ENCODE data around the gene NFIA.

The NFIA gene

DNA sequence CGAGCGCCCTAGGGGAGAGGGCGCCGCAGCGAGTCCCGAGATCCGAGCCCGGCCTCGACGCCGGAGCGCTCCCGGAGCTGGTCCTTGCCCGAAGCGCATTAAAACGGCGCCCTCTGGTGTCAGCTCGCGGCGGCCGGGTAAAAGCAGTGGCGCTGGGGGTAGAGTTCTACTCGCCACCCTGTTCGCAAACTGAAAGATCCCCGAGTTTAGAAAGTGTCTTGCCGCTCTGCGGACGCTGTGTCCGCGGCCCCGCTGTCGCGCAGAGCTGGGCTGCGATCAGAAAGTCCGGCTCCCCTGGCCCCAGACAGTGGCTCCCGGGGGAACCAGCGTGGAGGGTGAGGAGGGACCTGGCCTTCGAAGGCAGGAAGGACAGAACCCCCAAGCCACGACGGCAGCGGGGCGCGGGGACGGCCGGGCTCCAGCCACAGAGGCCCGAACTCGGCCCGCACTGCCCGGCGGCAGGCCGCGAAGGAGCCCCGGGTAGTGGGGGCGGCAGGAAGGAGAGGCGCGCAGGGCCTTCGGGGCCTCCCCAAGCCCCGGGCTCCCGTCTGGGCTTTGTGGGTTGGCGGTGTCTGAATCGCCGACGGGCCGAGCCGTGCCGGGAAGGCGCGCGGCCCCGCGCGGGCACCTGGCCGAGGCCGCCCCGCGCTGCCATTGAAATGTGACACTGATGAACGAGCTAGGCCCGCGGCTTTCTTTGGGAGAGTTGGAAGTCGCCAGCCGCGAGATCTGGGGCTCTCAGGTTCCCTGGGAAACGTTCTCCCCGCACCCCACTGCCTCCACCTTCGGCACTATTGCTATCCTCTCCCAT, 39.1 kb upstream of the NFIA start (continued):
- TF ChIP-seq ZNF660 (tag by site-specific recombination; IDR thresholded peaks at IDR 0.05) (peak; percentile 60; the same call in 1 of the 2 replicates), GLIS2 (tag by site-specific recombination; IDR thresholded peaks at IDR 0.05) (no peak), ZNF138 (tag by site-specific recombination; IDR thresholded peaks at IDR 0.05; ENCODE audit: borderline replicate concordance) (no peak), SETDB1 (IDR thresholded peaks at IDR 0.05; ENCODE audit: insufficient read length, low read length) (no peak), EGR2 (tag by site-specific recombination; IDR thresholded peaks at IDR 0.05; ENCODE audit: low read depth) (no peak), ZBTB7A (tag by site-specific recombination; IDR thresholded peaks at IDR 0.05; ENCODE audit: low read depth) (no peak), ZNF146 (tag by site-specific recombination; IDR thresholded peaks at IDR 0.05) (no peak), ZNF529 (tag by site-specific recombination; IDR thresholded peaks at IDR 0.05; ENCODE audit: insufficient replicate concordance) (no peak), ZNF354C (tag by site-specific recombination; IDR thresholded peaks at IDR 0.05; ENCODE audit: borderline replicate concordance, low read depth) (no peak), ZNF169 (tag by site-specific recombination; IDR thresholded peaks at IDR 0.05) (no peak), ZNF596 (tag by site-specific recombination; IDR thresholded peaks at IDR 0.05) (no peak), ZNF776 (tag by site-specific recombination; IDR thresholded peaks at IDR 0.05; ENCODE audit: borderline replicate concordance) (no peak), HOXD13 (CRISPR knock-in tag; IDR thresholded peaks at IDR 0.05; ENCODE audit: borderline replicate concordance) (no peak), ZNF501 (tag by site-specific recombination; IDR thresholded peaks at IDR 0.05) (peak; percentile 72; the same call in 1 of the 2 replicates), ZNF549 (tag by site-specific recombination; IDR thresholded peaks at IDR 0.05) (no peak)
- TF ChIP-seq, protein P1, sequence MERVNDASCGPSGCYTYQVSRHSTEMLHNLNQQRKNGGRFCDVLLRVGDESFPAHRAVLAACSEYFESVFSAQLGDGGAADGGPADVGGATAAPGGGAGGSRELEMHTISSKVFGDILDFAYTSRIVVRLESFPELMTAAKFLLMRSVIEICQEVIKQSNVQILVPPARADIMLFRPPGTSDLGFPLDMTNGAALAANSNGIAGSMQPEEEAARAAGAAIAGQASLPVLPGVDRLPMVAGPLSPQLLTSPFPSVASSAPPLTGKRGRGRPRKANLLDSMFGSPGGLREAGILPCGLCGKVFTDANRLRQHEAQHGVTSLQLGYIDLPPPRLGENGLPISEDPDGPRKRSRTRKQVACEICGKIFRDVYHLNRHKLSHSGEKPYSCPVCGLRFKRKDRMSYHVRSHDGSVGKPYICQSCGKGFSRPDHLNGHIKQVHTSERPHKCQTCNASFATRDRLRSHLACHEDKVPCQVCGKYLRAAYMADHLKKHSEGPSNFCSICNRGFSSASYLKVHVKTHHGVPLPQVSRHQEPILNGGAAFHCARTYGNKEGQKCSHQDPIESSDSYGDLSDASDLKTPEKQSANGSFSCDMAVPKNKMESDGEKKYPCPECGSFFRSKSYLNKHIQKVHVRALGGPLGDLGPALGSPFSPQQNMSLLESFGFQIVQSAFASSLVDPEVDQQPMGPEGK (tag by site-specific recombination; IDR thresholded peaks at IDR 0.05) = 0 out of 2 replicates have a peak, but pooled peaks have one; percentile 35
- TF ChIP-seq, protein P2, sequence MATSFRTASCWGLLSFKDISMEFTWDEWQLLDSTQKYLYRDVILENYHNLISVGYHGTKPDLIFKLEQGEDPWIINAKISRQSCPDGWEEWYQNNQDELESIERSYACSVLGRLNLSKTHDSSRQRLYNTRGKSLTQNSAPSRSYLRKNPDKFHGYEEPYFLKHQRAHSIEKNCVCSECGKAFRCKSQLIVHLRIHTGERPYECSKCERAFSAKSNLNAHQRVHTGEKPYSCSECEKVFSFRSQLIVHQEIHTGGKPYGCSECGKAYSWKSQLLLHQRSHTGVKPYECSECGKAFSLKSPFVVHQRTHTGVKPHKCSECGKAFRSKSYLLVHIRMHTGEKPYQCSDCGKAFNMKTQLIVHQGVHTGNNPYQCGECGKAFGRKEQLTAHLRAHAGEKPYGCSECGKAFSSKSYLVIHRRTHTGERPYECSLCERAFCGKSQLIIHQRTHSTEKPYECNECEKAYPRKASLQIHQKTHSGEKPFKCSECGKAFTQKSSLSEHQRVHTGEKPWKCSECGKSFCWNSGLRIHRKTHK (tag by site-specific recombination; IDR thresholded peaks at IDR 0.05) = no peak
- TF ChIP-seq, protein P3, sequence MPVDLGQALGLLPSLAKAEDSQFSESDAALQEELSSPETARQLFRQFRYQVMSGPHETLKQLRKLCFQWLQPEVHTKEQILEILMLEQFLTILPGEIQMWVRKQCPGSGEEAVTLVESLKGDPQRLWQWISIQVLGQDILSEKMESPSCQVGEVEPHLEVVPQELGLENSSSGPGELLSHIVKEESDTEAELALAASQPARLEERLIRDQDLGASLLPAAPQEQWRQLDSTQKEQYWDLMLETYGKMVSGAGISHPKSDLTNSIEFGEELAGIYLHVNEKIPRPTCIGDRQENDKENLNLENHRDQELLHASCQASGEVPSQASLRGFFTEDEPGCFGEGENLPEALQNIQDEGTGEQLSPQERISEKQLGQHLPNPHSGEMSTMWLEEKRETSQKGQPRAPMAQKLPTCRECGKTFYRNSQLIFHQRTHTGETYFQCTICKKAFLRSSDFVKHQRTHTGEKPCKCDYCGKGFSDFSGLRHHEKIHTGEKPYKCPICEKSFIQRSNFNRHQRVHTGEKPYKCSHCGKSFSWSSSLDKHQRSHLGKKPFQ (tag by site-specific recombination; IDR thresholded peaks at IDR 0.05) = no peak
- TF ChIP-seq, protein P4, sequence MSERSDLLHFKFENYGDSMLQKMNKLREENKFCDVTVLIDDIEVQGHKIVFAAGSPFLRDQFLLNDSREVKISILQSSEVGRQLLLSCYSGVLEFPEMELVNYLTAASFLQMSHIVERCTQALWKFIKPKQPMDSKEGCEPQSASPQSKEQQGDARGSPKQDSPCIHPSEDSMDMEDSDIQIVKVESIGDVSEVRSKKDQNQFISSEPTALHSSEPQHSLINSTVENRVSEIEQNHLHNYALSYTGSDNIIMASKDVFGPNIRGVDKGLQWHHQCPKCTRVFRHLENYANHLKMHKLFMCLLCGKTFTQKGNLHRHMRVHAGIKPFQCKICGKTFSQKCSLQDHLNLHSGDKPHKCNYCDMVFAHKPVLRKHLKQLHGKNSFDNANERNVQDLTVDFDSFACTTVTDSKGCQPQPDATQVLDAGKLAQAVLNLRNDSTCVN (tag by site-specific recombination; optimal IDR thresholded peaks at IDR 0.05) = peak; percentile 42
- TF ChIP-seq, protein P5, sequence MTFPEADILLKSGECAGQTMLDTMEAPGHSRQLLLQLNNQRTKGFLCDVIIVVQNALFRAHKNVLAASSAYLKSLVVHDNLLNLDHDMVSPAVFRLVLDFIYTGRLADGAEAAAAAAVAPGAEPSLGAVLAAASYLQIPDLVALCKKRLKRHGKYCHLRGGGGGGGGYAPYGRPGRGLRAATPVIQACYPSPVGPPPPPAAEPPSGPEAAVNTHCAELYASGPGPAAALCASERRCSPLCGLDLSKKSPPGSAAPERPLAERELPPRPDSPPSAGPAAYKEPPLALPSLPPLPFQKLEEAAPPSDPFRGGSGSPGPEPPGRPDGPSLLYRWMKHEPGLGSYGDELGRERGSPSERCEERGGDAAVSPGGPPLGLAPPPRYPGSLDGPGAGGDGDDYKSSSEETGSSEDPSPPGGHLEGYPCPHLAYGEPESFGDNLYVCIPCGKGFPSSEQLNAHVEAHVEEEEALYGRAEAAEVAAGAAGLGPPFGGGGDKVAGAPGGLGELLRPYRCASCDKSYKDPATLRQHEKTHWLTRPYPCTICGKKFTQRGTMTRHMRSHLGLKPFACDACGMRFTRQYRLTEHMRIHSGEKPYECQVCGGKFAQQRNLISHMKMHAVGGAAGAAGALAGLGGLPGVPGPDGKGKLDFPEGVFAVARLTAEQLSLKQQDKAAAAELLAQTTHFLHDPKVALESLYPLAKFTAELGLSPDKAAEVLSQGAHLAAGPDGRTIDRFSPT (tag by site-specific recombination; IDR thresholded peaks at IDR 0.05) = no peak
- TF ChIP-seq, protein P6, sequence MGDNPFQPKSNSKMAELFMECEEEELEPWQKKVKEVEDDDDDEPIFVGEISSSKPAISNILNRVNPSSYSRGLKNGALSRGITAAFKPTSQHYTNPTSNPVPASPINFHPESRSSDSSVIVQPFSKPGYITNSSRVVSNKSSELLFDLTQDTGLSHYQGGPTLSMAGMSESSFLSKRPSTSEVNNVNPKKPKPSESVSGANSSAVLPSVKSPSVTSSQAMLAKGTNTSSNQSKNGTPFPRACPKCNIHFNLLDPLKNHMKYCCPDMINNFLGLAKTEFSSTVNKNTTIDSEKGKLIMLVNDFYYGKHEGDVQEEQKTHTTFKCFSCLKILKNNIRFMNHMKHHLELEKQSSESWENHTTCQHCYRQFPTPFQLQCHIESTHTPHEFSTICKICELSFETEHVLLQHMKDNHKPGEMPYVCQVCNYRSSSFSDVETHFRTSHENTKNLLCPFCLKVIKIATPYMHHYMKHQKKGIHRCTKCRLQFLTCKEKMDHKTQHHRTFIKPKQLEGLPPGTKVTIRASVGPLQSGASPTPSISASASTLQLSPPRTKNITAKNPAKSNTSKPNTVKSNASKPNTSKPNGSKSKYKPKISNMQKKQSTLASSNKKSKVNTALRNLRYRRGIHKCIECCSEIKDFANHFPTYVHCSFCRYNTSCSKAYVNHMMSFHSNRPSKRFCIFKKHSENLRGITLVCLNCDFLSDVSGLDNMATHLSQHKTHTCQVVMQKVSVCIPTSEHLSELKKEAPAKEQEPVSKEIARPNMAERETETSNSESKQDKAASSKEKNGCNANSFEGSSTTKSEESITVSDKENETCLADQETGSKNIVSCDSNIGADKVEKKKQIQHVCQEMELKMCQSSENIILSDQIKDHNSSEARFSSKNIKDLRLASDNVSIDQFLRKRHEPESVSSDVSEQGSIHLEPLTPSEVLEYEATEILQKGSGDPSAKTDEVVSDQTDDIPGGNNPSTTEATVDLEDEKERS (tag by site-specific recombination; IDR thresholded peaks at IDR 0.05) = no peak
- TF ChIP-seq, protein P7, sequence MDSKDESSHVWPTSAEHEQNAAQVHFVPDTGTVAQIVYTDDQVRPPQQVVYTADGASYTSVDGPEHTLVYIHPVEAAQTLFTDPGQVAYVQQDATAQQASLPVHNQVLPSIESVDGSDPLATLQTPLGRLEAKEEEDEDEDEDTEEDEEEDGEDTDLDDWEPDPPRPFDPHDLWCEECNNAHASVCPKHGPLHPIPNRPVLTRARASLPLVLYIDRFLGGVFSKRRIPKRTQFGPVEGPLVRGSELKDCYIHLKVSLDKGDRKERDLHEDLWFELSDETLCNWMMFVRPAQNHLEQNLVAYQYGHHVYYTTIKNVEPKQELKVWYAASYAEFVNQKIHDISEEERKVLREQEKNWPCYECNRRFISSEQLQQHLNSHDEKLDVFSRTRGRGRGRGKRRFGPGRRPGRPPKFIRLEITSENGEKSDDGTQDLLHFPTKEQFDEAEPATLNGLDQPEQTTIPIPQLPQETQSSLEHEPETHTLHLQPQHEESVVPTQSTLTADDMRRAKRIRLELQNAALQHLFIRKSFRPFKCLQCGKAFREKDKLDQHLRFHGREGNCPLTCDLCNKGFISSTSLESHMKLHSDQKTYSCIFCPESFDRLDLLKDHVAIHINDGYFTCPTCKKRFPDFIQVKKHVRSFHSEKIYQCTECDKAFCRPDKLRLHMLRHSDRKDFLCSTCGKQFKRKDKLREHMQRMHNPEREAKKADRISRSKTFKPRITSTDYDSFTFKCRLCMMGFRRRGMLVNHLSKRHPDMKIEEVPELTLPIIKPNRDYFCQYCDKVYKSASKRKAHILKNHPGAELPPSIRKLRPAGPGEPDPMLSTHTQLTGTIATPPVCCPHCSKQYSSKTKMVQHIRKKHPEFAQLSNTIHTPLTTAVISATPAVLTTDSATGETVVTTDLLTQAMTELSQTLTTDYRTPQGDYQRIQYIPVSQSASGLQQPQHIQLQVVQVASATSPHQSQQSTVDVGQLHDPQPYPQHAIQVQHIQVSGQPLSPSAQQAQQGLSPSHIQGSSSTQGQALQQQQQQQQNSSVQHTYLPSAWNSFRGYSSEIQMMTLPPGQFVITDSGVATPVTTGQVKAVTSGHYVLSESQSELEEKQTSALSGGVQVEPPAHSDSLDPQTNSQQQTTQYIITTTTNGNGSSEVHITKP (tag by site-specific recombination; IDR thresholded peaks at IDR 0.05) = no peak

Data from HEK293 (cell line).